ENCODE measurements around the gene HELZ2. TPM values are rescaled to one million over a fixed set of nuclear protein-coding genes. Genes with fewer than 3 reads are reported as not detected.

Gene HELZ2
- total RNA-seq, 1 experiment from 2014 or later = 33.4 TPM

DNA sequence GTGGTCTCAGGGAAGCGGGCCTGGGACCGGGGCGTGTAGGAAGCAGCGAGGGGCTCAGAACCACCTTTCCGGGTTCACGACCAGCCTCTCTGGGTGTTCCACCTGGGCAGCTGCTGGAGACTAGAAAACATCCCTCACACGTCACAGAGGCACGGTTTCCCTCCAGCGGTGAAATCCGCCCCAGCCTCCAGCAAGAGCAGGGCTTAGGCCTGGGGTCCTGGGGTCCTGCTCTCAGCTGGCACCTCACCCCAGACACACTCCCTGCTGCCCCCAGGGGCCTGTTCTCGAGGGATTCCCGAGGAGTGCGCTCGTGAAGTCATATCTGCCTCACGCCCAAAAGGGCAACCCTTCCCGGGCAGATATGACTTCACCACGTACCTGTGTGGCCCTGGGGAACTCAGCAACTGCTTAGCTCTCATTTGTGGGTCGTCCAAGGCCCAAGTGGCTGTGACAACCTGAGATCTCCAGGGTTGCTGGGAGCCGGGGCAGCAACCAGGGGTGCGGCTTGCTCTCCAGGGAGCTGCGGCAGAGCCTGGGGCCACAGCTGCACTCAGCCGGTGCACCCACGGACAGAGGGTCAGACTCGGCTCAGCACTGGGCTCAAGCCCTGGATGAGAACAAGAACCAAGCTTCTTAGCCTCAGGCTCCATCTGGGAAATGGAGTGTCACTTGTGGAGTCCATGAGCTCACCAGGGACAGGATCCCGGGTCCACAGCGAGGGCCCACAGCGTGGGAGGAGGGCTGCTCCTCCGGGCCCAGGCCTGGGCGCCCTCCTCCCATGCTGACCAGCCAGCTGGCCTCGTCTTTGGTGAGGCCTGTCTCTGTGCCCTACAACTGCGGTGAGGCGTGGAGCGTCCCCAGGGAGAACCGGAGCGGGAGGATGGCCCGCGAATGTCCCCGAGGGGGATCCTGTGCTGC is 19.4 kb downstream of the HELZ2 start:
- Histone ChIP-seq H3K79me2 (ENCODE audit: low read length) (no peaks in the 10 kb centered on the region), H3K9ac (ENCODE audit: low read length) (no peak overlapping the region; the same call in 1 of the 2 replicates), H3K9me2 (replicated peaks; ENCODE audit: low read length) (no peaks in the 10 kb centered on the region), H3K4me1 (ENCODE audit: insufficient read depth, low read length) (peaks cover 7% of the 10 kb centered on the region), H3K4me3 (ENCODE audit: low read length) (peak overlapping the region; percentile 89; the same call in 1 of the 2 replicates), H3F3A (ENCODE audit: low read length, unreplicated experiment) (no peaks in the 10 kb centered on the region), H3K27ac (ENCODE audit: low read length) (no peak overlapping the region), H2AFZ (ENCODE audit: low read length) (peak overlapping the region; percentile 99; the same call in 1 of the 2 replicates), H3K27me3 (ENCODE audit: low read length) (no peaks in the 10 kb centered on the region), H3K9me3 (ENCODE audit: low read length) (no peaks in the 10 kb centered on the region), H3K4me2 (ENCODE audit: low read length) (peak overlapping the region; percentile 100), H3K36me3 (ENCODE audit: low read depth, low read length) (no peaks in the 10 kb centered on the region), H4K20me1 (ENCODE audit: low read length) (no peaks in the 10 kb centered on the region)
- DNase-seq (no peak), ATAC-seq (no peak)
- BruUV-seq (replicated peaks) = no TSS peak
- CTCF ChIA-PET = no interaction called here
- intact Hi-C loops (cut with micrococcal nuclease) = no loop called here
- TF ChIP-seq EZH2 (IDR thresholded peaks at IDR 0.05; ENCODE audit: low read length, unreplicated experiment) = no peak
- TF ChIP-seq EZH2phosphoT487 (IDR thresholded peaks at IDR 0.05; ENCODE audit: borderline replicate concordance, low read length) = no peak
- TF ChIP-seq, protein P1, sequence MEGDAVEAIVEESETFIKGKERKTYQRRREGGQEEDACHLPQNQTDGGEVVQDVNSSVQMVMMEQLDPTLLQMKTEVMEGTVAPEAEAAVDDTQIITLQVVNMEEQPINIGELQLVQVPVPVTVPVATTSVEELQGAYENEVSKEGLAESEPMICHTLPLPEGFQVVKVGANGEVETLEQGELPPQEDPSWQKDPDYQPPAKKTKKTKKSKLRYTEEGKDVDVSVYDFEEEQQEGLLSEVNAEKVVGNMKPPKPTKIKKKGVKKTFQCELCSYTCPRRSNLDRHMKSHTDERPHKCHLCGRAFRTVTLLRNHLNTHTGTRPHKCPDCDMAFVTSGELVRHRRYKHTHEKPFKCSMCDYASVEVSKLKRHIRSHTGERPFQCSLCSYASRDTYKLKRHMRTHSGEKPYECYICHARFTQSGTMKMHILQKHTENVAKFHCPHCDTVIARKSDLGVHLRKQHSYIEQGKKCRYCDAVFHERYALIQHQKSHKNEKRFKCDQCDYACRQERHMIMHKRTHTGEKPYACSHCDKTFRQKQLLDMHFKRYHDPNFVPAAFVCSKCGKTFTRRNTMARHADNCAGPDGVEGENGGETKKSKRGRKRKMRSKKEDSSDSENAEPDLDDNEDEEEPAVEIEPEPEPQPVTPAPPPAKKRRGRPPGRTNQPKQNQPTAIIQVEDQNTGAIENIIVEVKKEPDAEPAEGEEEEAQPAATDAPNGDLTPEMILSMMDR (conservative IDR thresholded peaks at IDR 0.05; ENCODE audit: low read depth, low read length) = no peak
- POLR2A ChIA-PET (ENCODE audit: unreplicated experiment) = no interaction called here

DNA sequence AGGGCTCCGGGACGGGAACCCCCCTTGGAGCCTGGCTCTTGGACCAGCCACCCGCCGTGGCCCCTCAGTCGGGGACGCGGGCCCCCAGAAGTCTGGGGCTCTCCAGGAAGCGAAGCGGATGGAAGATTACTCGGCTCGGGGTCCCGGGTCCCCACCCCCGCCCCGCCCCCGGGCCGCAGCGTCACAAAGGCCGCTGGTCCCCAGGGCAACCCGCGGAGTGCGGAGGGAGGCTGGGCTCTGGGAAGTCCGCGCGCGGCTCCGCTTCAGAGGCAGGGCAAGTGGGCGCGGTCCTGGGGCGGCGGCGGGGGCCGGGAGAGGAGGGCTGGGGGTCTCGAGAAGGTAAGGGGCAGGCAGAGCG is 20.1 kb downstream of the HELZ2 start, which contains the start of gene FNDC11:
Gene FNDC11, plus strand, starts transcription at position 227 of the 358 bp plus-strand sequence. CDS start 1,505 bp downstream, outside the sequence.
- intact Hi-C loops (cut with micrococcal nuclease) = no loop called here
- Histone ChIP-seq H3K27ac (ENCODE audit: low read length) (no peak within 1 kb of the TSS), H3K4me1 (ENCODE audit: insufficient read depth, low read length) (peaks cover 7% of the 10 kb centered on the region), H3K9me2 (replicated peaks; ENCODE audit: low read length) (no peaks in the 10 kb centered on the region), H3K36me3 (ENCODE audit: low read depth, low read length) (no peaks in the 10 kb centered on the region), H3K4me2 (ENCODE audit: low read length) (peak within 1 kb of the TSS; percentile 100), H3K4me3 (ENCODE audit: low read length) (peak within 1 kb of the TSS; percentile 89), H3K79me2 (ENCODE audit: low read length) (no peaks in the 10 kb centered on the region), H2AFZ (ENCODE audit: low read length) (peak within 1 kb of the TSS; percentile 99), H3K9ac (ENCODE audit: low read length) (peak within 1 kb of the TSS; percentile 67), H3K9me3 (ENCODE audit: low read length) (no peaks in the 10 kb centered on the region), H3K27me3 (ENCODE audit: low read length) (no peaks in the 10 kb centered on the region), H4K20me1 (ENCODE audit: low read length) (no peaks in the 10 kb centered on the region), H3F3A (ENCODE audit: low read length, unreplicated experiment) (no peaks in the 10 kb centered on the region)
- no TSS peak for BruUV-seq (replicated peaks)
- no peak for TF ChIP-seq EZH2phosphoT487 (IDR thresholded peaks at IDR 0.05; ENCODE audit: borderline replicate concordance, low read length)
- TF ChIP-seq, protein P1 (conservative IDR thresholded peaks at IDR 0.05; ENCODE audit: low read depth, low read length) = no peak
- TF ChIP-seq EZH2 (IDR thresholded peaks at IDR 0.05; ENCODE audit: low read length, unreplicated experiment) = no peak
- CTCF ChIA-PET = no interaction called here
- peak; percentile 53 for ATAC-seq
- DNase-seq = peak; percentile 28
- POLR2A ChIA-PET (ENCODE audit: unreplicated experiment) = no interaction called here

All from PC-3 (cell line).